ENCODE results near the gene DCDC2C.

DNA sequence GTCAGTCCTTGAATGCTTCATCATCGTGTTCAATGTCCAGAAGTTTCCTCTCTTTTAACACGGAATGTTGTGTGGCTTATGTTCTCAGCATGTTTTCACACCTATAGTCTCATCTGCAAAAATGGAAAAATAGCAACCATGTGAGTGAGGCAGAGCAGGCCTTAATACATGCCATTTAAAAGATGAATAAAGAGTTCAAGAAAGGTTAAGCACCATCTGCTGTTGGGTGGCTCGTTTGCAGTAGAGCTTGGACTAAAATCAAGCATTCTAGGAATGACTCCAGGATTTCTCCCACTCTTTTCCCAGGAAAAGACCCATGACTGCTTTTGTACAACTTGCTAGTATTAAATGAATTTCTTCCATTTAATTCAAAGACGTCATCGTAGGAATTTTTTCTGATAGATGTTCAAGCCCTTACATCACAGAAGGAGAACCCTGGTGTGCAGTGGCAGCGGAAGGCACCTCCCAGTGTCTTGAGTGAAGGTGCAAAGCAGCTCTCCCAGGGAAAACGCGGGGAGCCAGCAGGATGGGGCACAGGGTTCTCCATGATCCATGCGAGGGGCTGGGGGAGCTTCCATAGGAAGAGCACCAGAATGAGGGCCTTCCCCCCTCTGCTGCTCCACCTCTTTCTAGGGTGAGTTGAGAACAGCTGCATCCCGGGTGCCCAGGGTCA is 9.6 kb downstream of the DCDC2C start:
- no peak for TF ChIP-seq EZH2 (IDR thresholded peaks at IDR 0.05; ENCODE audit: insufficient read depth, poor library complexity, severe bottlenecking)
- no peak for TF ChIP-seq EZH2phosphoT487 (IDR thresholded peaks at IDR 0.05; ENCODE audit: insufficient read depth, low read depth)
